ENCODE measurements around the gene INTS6L.

DNA sequence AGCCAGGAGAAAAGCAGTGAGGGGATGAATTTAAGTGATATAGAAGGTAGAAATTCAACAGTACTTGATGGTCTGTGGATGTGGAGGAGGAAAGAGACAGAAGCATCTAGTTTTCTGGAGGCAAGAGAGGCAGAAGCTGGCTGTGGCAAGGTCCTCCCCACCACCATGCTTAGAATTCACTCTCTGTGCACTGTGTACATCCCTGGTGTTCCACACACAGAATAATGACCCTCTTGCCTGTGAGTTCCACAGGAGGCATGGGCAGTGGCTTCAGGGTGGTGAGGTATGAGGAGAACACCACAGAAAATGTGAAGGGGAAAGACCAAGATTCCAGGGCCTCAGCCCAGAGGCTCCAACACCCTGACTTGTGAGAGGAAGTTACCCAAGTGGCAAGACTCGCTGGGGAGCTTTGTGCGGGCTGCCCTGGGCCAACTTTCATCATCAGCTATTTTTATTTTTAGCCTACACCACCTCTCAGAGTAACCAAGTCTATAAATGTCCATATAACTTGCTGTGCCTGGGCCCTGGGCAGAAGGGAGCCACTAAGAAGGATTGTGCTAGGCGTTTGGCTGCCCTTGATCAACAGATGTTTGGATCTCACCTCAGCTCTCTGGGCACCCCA lies 7.8 kb upstream of the INTS6L start:
- TF ChIP-seq, protein P1, sequence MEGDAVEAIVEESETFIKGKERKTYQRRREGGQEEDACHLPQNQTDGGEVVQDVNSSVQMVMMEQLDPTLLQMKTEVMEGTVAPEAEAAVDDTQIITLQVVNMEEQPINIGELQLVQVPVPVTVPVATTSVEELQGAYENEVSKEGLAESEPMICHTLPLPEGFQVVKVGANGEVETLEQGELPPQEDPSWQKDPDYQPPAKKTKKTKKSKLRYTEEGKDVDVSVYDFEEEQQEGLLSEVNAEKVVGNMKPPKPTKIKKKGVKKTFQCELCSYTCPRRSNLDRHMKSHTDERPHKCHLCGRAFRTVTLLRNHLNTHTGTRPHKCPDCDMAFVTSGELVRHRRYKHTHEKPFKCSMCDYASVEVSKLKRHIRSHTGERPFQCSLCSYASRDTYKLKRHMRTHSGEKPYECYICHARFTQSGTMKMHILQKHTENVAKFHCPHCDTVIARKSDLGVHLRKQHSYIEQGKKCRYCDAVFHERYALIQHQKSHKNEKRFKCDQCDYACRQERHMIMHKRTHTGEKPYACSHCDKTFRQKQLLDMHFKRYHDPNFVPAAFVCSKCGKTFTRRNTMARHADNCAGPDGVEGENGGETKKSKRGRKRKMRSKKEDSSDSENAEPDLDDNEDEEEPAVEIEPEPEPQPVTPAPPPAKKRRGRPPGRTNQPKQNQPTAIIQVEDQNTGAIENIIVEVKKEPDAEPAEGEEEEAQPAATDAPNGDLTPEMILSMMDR (IDR thresholded peaks at IDR 0.05), result no peak
- TF ChIP-seq POLR2A (IDR thresholded peaks at IDR 0.05), result no peak
